Measurements from ENCODE around the gene CCBE1. TPM values are rescaled to one million over a fixed set of nuclear protein-coding genes. Genes with fewer than 3 reads are reported as not detected.
"Not testable (repeated sequence)": the region's sequence is repeated elsewhere in the genome, so short reads cannot be mapped to it uniquely, and the experiment has no call there.

Gene CCBE1
- total and polyA plus RNA-seq, 9 of the 15 experiments (the other 6 are each of a cell fraction or from before 2014, with no cell fraction given), result 0.20 TPM; not detected in 8

GRCh38 chr18:59649591-59649990 is 47.6 kb downstream of the CCBE1 start:
- FAIRE-seq (no peak), ATAC-seq (no peak), DNase-seq (ENCODE audit: extremely low read depth in 1 of 4, low spot score in 3 of 4) (no peak)
- Histone ChIP-seq H3K27ac (ENCODE audit: extremely low read depth, low read depth, low read length) (no peak overlapping the region), H3K27me3 (ENCODE audit: control insufficient read depth in 2 of 2, insufficient read depth in 2 of 2, low read length in 2 of 2) (no peaks in the 10 kb centered on the region), H3K4me1 (replicated peaks in 1 of 2; ENCODE audit: control insufficient read depth in 2 of 2, insufficient read depth in 2 of 2, low read length in 2 of 2) (no peaks in the 10 kb centered on the region), H3K9me1 (ENCODE audit: control insufficient read depth, insufficient read depth, low read length) (no peaks in the 10 kb centered on the region), H3K9me3 (replicated peaks; ENCODE audit: control insufficient read depth, insufficient read depth, low read depth, low read length) (no peaks in the 10 kb centered on the region), H2AFZ (ENCODE audit: low read depth, low read length) (no peak overlapping the region), H3K4me2 (ENCODE audit: insufficient read depth, low read length) (no peak overlapping the region), H3K9ac (ENCODE audit: insufficient read depth in 1 of 2, low read depth in 2 of 2, low read length in 2 of 2) (no peak overlapping the region), H4K20me1 (replicated peaks; ENCODE audit: control insufficient read depth, insufficient read depth, low read length) (no peaks in the 10 kb centered on the region), H3K4me3 (no peak overlapping the region), H3K36me3 (ENCODE audit: control insufficient read depth, insufficient read depth, low read length) (no peaks in the 10 kb centered on the region), H3K79me2 (ENCODE audit: control insufficient read depth, insufficient read depth, low read length) (no peaks in the 10 kb centered on the region)
- BruUV-seq (replicated peaks), result no TSS peak
- intact Hi-C loops (cut with micrococcal nuclease) (no loop called here), in situ Hi-C loops (cut with MboI) (no loop called here)
- ChIA-PET POLR2A (interaction anchor here (0.6 kb wide), 1 partner anchor 55 kb away, joined by 3 read pairs; no protein-coding TSS in a partner anchor), CTCF (ENCODE audit: low intra/inter-chr PET ratio) (no interaction called here)
- 0% methylated on average over 1 of the region's 1 CpG for WGBS (ENCODE audit: insufficient coverage, low coverage, missing lambda C conversion rate)
- TF ChIP-seq ZFX (CRISPR knock-in tag; IDR thresholded peaks at IDR 0.05) (no peak), TFE3 (CRISPR knock-in tag; IDR thresholded peaks at IDR 0.05) (no peak), SREBF1 (IDR thresholded peaks at IDR 0.05; ENCODE audit: borderline replicate concordance, low read depth, low read length) (no peak), ZNF165 (CRISPR knock-in tag; IDR thresholded peaks at IDR 0.05; ENCODE audit: borderline replicate concordance) (no peak), KLF1 (tag; IDR thresholded peaks at IDR 0.05) (no peak), ETV6 (IDR thresholded peaks at IDR 0.05; ENCODE audit: borderline replicate concordance in 1 of 2, low read depth in 2 of 2, low read length in 1 of 2) (no peak), ETV6 (CRISPR knock-in tag; IDR thresholded peaks at IDR 0.05; ENCODE audit: borderline replicate concordance) (no peak), FUS (optimal IDR thresholded peaks at IDR 0.05; ENCODE audit: low read depth, low read length) (no peak), CREBBP (IDR thresholded peaks at IDR 0.05; ENCODE audit: low read depth, low read length) (no peak), EGR1 (conservative IDR thresholded peaks at IDR 0.05) (no peak)

GRCh38 chr18:59648469-59648868 is 48.8 kb downstream of the CCBE1 start:
- H3K4me1 ChIP-seq (replicated peaks in 1 of 2; ENCODE audit: control insufficient read depth in 2 of 2, insufficient read depth in 2 of 2, low read length in 2 of 2); H3K36me3 ChIP-seq (ENCODE audit: control insufficient read depth, insufficient read depth, low read length); CTCF ChIA-PET (ENCODE audit: low intra/inter-chr PET ratio); H3K4me3 ChIP-seq; H3K9ac ChIP-seq (ENCODE audit: insufficient read depth in 1 of 2, low read depth in 2 of 2, low read length in 2 of 2); H3K27me3 ChIP-seq (ENCODE audit: control insufficient read depth in 2 of 2, insufficient read depth in 2 of 2, low read length in 2 of 2); H3K79me2 ChIP-seq (ENCODE audit: control insufficient read depth, insufficient read depth, low read length); in situ Hi-C loops (cut with MboI); H2AFZ ChIP-seq (ENCODE audit: low read depth, low read length); H3K9me1 ChIP-seq (ENCODE audit: control insufficient read depth, insufficient read depth, low read length); H3K4me2 ChIP-seq (ENCODE audit: insufficient read depth, low read length); H3K27ac ChIP-seq (ENCODE audit: extremely low read depth, low read depth, low read length); H3K9me3 ChIP-seq (replicated peaks; ENCODE audit: control insufficient read depth, insufficient read depth, low read depth, low read length); ATAC-seq; BruUV-seq (replicated peaks); FAIRE-seq; intact Hi-C loops (cut with micrococcal nuclease); H4K20me1 ChIP-seq (replicated peaks; ENCODE audit: control insufficient read depth, insufficient read depth, low read length); DNase-seq (ENCODE audit: extremely low read depth in 1 of 4, low spot score in 3 of 4): not testable (repeated sequence)
- POLR2A ChIA-PET, result interaction anchor here (0.6 kb wide), 1 partner anchor 363 kb away, joined by 3 read pairs; no protein-coding TSS in a partner anchor
- WGBS (ENCODE audit: insufficient coverage, low coverage, missing lambda C conversion rate), result 0% methylated on average over 6 of the region's 10 CpGs
